ENCODE results near the gene CPPED1. TPM values are rescaled to one million over a fixed set of nuclear protein-coding genes. Genes with fewer than 3 reads are reported as not detected.

The CPPED1 gene
- total RNA-seq, 2 experiments from 2014 or later, result 1.4 to 2.3 TPM

DNA sequence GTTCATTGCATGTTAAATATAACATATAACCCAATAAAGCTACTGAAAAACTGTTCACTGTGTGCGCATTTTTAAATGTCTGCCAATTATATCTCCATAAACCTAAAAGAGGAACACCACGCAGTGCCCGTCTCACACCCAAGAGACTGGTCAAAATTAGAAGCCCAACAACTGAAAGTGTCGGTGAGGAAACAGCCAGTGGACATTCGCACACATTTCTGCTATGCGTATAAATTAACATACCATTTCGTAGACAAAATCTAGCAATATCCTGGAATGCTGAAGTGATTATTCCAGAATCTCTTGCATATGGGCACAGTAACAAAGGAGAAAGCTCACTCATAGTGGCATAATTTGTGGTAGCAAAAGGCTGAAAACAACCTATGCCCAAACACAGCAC, 55.9 kb downstream of the CPPED1 start:
- Mint-ChIP-seq H3K36me3 (ENCODE audit: low read depth) (peaks cover 20% of the 10 kb centered on the region), H3K4me1 (ENCODE audit: low read depth) (peaks cover 15% of the 10 kb centered on the region), H3K9me3 (peaks cover 12% of the 10 kb centered on the region), H3K27ac (no peak overlapping the region), H3K27me3 (no peaks in the 10 kb centered on the region), H3K4me3 (no peak overlapping the region)
- intact Hi-C loops (cut with DNase I, micrococcal nuclease), result no loop called here
- TF ChIP-seq, protein P1, sequence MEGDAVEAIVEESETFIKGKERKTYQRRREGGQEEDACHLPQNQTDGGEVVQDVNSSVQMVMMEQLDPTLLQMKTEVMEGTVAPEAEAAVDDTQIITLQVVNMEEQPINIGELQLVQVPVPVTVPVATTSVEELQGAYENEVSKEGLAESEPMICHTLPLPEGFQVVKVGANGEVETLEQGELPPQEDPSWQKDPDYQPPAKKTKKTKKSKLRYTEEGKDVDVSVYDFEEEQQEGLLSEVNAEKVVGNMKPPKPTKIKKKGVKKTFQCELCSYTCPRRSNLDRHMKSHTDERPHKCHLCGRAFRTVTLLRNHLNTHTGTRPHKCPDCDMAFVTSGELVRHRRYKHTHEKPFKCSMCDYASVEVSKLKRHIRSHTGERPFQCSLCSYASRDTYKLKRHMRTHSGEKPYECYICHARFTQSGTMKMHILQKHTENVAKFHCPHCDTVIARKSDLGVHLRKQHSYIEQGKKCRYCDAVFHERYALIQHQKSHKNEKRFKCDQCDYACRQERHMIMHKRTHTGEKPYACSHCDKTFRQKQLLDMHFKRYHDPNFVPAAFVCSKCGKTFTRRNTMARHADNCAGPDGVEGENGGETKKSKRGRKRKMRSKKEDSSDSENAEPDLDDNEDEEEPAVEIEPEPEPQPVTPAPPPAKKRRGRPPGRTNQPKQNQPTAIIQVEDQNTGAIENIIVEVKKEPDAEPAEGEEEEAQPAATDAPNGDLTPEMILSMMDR (IDR thresholded peaks at IDR 0.05), result no peak
- Histone ChIP-seq H3K9me3 (ENCODE audit: control insufficient read depth in 1 of 2, insufficient read depth in 1 of 2, low read length in 2 of 2) (peaks cover 8 to 13% of the 10 kb centered on the region in 2 experiments), H3K4me1 (ENCODE audit: insufficient read depth, low read length) (peaks cover 7% of the 10 kb centered on the region), H3K4me3 (ENCODE audit: low read length) (no peak overlapping the region), H3K27me3 (ENCODE audit: control insufficient read depth in 1 of 2, insufficient read depth in 2 of 2, low read length in 2 of 2) (no peaks in the 10 kb centered on the region), H3K27ac (ENCODE audit: low read depth in 1 of 2, low read length in 2 of 2) (no peak overlapping the region), H3K36me3 (ENCODE audit: insufficient read depth, low read length) (no peaks in the 10 kb centered on the region)
- ChIA-PET POLR2A (no interaction called here), CTCF (no interaction called here)
- ATAC-seq (ENCODE audit: poor library complexity) (no peak), DNase-seq (no peak)

DNA sequence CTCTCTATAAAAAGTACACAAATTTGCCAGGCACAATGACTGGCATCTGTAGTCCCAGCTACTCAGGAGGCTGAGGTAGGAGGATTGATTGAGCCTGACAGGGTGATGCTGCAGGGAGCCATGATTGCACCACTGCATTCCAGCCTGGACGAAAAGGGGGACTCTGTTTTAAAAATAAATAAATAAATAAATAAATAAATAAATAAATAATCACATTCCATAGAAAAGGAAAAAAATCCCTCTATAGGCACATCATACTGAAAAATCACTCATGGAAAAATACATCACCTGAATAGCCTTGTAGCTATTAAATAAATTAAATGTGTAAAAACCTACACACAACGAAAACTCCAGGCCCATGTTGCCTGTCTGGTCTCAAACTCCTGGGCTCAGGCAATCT, 56.4 kb downstream of the CPPED1 start:
- ATAC-seq (ENCODE audit: poor library complexity), result no peak

DNA sequence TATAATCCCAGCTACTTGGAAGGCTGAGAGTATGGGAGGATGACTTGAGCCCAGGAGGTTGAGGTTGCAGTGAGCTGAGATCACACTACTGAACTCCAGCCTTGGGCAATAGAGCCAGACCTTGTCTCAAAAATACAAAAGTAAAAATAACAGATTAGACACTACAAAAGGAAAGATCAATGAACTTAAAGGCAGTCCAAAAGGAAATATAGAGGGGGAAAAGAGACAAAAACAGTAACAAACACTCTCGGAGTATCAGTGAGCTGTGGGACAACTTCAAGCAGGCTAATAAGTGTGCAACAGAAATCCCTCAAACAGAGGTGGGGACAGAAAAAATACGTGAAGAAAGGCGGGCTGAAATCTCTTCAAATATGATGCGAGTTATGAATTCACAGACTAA, 58.8 kb downstream of the CPPED1 start:
- Mint-ChIP-seq H3K36me3 (ENCODE audit: low read depth) (peaks cover 32% of the 10 kb centered on the region), H3K27me3 (no peaks in the 10 kb centered on the region), H3K4me1 (ENCODE audit: low read depth) (peaks cover 4% of the 10 kb centered on the region), H3K4me3 (no peak overlapping the region), H3K9me3 (peaks cover 12% of the 10 kb centered on the region), H3K27ac (no peak overlapping the region)
- no peaks in the 10 kb centered on the region for H3K27me3 ChIP-seq (ENCODE audit: control insufficient read depth in 1 of 2, insufficient read depth in 2 of 2, low read length in 2 of 2)
- H3K4me1 ChIP-seq (ENCODE audit: insufficient read depth, low read length), result peaks cover 3% of the 10 kb centered on the region
- POLR2A ChIA-PET, result no interaction called here
- DNase-seq (no peak), ATAC-seq (ENCODE audit: poor library complexity) (no peak)
- H3K4me3 ChIP-seq (ENCODE audit: low read length), result no peak overlapping the region
- CTCF ChIA-PET, result no interaction called here
- H3K27ac ChIP-seq (ENCODE audit: low read depth in 1 of 2, low read length in 2 of 2), result no peak overlapping the region
- H3K36me3 ChIP-seq (ENCODE audit: insufficient read depth, low read length), result peaks cover 5% of the 10 kb centered on the region
- intact Hi-C loops (cut with DNase I, micrococcal nuclease), result no loop called here
- peaks cover 8 to 13% of the 10 kb centered on the region in 2 experiments for H3K9me3 ChIP-seq (ENCODE audit: control insufficient read depth in 1 of 2, insufficient read depth in 1 of 2, low read length in 2 of 2)
- TF ChIP-seq, protein P1 (IDR thresholded peaks at IDR 0.05), result no peak

More for the DNA sequence above, 56.4 kb downstream of the CPPED1 start:
- H3K27me3 Mint-ChIP-seq, result no peaks in the 10 kb centered on the region
- ChIA-PET POLR2A (no interaction called here), CTCF (no interaction called here)
- intact Hi-C loops (cut with DNase I, micrococcal nuclease), result no loop called here
- no peak overlapping the region for H3K4me3 Mint-ChIP-seq
- no peak for DNase-seq
- TF ChIP-seq, protein P1 (IDR thresholded peaks at IDR 0.05), result no peak
- no peaks in the 10 kb centered on the region for H3K36me3 ChIP-seq (ENCODE audit: insufficient read depth, low read length)
- H3K9me3 ChIP-seq (ENCODE audit: control insufficient read depth in 1 of 2, insufficient read depth in 1 of 2, low read length in 2 of 2), result peaks cover 8 to 13% of the 10 kb centered on the region in 2 experiments
- H3K36me3 Mint-ChIP-seq (ENCODE audit: low read depth), result peaks cover 20% of the 10 kb centered on the region
- H3K9me3 Mint-ChIP-seq, result peaks cover 12% of the 10 kb centered on the region
- H3K27ac ChIP-seq (ENCODE audit: low read depth in 1 of 2, low read length in 2 of 2), result no peak overlapping the region
- H3K27me3 ChIP-seq (ENCODE audit: control insufficient read depth in 1 of 2, insufficient read depth in 2 of 2, low read length in 2 of 2), result no peaks in the 10 kb centered on the region
- H3K27ac Mint-ChIP-seq, result no peak overlapping the region
- no peak overlapping the region for H3K4me3 ChIP-seq (ENCODE audit: low read length)
- peaks cover 7% of the 10 kb centered on the region for H3K4me1 ChIP-seq (ENCODE audit: insufficient read depth, low read length)
- peaks cover 15% of the 10 kb centered on the region for H3K4me1 Mint-ChIP-seq (ENCODE audit: low read depth)

Measured in CD4-positive, alpha-beta T cell (primary cell).